ENCODE results near the gene SCUBE2. TPM values are rescaled to one million over a fixed set of nuclear protein-coding genes. Genes with fewer than 3 reads are reported as not detected.

Gene SCUBE2
- total RNA-seq, 1 donor from 2014 or later = 7.1 TPM

DNA sequence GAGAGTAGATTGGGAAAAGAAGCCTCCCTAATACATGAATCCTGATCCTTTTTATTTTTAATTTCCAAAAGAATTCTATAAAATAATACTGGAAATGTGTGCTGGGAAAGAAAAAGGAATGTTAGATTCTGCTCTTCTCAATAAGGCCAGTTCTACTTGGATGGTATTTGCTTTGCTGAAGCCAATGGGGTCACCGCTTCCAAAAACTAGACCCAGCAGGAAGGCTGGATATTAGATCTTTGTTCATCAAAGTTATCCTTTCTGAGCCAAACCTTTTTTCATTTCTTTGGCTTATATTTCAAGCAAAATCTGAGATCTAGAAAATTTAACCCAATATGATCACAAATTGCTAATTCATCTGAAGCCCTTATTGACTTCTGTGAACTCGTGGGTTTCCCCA lies 41.4 kb downstream of the SCUBE2 start:
- TF ChIP-seq, protein P1, sequence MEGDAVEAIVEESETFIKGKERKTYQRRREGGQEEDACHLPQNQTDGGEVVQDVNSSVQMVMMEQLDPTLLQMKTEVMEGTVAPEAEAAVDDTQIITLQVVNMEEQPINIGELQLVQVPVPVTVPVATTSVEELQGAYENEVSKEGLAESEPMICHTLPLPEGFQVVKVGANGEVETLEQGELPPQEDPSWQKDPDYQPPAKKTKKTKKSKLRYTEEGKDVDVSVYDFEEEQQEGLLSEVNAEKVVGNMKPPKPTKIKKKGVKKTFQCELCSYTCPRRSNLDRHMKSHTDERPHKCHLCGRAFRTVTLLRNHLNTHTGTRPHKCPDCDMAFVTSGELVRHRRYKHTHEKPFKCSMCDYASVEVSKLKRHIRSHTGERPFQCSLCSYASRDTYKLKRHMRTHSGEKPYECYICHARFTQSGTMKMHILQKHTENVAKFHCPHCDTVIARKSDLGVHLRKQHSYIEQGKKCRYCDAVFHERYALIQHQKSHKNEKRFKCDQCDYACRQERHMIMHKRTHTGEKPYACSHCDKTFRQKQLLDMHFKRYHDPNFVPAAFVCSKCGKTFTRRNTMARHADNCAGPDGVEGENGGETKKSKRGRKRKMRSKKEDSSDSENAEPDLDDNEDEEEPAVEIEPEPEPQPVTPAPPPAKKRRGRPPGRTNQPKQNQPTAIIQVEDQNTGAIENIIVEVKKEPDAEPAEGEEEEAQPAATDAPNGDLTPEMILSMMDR (IDR thresholded peaks at IDR 0.05) = no peak
- DNase-seq = no peak
- intact Hi-C loops (cut with DNase I) = no loop called here

DNA sequence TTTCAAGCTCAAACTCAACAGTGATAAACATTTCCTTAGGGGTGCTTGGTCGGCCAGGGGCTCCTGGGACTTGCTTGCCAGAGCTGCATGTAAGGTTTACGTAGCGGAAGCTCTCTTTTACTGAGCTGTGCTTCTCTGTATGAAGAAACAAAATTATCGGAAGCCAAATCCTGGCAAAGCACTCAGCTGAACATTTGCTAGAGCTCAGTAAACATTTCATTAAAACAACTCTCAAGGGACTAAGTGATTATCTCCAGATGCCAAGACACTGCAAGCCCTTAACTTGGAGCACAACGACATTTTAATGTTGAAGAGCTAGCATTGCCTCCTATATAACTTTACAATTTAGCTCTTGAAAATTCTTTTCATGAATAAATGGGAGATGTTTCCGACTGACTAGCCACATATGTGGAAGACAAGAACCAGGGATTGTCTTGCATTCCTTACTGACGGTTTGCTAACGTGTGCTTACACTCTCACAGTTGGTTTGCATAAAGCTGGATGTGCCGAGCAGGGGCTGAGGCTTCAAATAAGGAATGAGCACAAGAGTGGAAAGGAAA lies 43.4 kb downstream of the SCUBE2 start:
- peaks cover 21% of the 10 kb centered on the region for H3K4me1 ChIP-seq
- intact Hi-C loops (cut with DNase I) = no loop called here
- peak overlapping the region; percentile 32 for H3K27ac ChIP-seq
- H3K27me3 ChIP-seq (ENCODE audit: low read depth) = no peaks in the 10 kb centered on the region
- H3K4me3 ChIP-seq = no peak overlapping the region
- DNase-seq (no peak), ATAC-seq (peak; percentile 27 to 67)
- no peaks in the 10 kb centered on the region for H3K9me3 ChIP-seq
- no peaks in the 10 kb centered on the region for H3K36me3 ChIP-seq
- TF ChIP-seq, protein P1 (IDR thresholded peaks at IDR 0.05) = no peak

More for the DNA sequence above, 41.4 kb downstream of the SCUBE2 start:
- no peak for ATAC-seq
- Histone ChIP-seq H3K27ac (no peak overlapping the region), H3K9me3 (no peaks in the 10 kb centered on the region), H3K27me3 (ENCODE audit: low read depth) (no peaks in the 10 kb centered on the region), H3K36me3 (no peaks in the 10 kb centered on the region), H3K4me1 (peaks cover 21% of the 10 kb centered on the region), H3K4me3 (no peak overlapping the region)

DNA sequence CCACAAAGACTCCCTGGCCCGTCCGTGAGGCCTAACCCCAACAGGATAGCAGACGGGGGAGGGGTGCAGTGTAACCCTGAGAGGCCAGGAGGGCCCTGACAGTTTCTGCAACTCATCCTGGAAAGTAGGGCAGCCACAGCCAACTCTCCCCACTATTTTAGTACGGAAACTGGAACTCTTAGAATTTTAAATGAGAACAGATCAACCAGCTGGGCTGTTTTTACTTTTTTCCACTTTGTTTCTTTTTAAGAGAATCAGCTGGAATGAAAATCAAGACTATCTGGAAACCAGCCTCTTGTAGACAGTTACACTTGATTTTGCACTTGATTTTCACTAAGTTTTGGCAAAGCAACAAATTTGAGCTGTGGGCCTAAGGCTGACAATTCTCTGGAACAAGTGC lies 44.9 kb downstream of the SCUBE2 start:
- Histone ChIP-seq H3K27ac (no peak overlapping the region), H3K36me3 (no peaks in the 10 kb centered on the region), H3K4me3 (no peak overlapping the region), H3K27me3 (ENCODE audit: low read depth) (no peaks in the 10 kb centered on the region), H3K9me3 (no peaks in the 10 kb centered on the region), H3K4me1 (peaks cover 21% of the 10 kb centered on the region)
- DNase-seq (no peak), ATAC-seq (peak in 1 of 2 donors; percentile 33)
- TF ChIP-seq, protein P1 (IDR thresholded peaks at IDR 0.05) = no peak
- intact Hi-C loops (cut with DNase I) = no loop called here

DNA sequence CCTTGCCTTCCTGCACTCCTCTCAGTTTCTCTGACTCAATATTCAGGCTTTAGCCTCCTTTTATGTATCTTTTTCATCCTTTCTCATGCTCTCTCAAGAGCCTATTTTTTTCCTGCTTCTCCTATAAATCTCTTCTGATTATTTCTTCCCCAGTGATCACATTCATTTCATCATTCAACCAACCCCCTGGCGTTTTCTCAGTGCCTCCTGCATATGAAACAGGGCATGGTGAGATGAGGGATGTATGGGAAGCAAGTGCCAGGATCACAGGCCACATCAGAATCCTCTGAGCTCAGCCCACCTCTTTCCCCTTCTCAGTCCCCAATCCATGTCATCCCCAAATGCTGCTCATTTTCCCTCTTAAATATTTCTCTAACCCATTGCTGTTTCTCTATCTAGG lies 48.9 kb downstream of the SCUBE2 start:
- TF ChIP-seq, protein P1 (IDR thresholded peaks at IDR 0.05) = no peak
- no peaks in the 10 kb centered on the region for H3K36me3 ChIP-seq
- no peak overlapping the region for H3K27ac ChIP-seq
- peaks cover 16% of the 10 kb centered on the region for H3K4me1 ChIP-seq
- no peaks in the 10 kb centered on the region for H3K27me3 ChIP-seq (ENCODE audit: low read depth)
- intact Hi-C loops (cut with DNase I) = no loop called here
- no peaks in the 10 kb centered on the region for H3K9me3 ChIP-seq
- no peak for DNase-seq
- no peak for ATAC-seq
- H3K4me3 ChIP-seq = no peak overlapping the region

DNA sequence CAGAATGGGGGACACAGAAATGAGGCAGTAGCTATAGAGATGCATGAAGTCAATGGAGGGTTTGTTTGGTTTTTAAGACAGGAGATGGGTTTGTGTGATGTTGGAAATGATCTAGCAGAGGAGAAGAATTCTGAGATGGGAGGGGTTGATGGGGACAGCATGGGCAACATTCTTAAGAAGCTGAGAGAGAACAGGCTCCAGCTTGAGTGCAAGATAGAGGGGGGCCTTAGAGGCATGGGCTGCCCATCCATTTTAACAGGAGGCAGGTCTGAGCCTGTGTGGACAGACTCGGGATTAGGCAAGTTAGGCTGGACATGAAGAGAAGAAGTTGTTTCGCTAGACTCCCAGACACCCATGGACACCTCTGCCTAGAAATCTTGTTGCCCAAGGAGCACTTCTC lies 49.7 kb downstream of the SCUBE2 start:
- no peak overlapping the region for H3K4me3 ChIP-seq
- ATAC-seq (no peak), DNase-seq (no peak)
- H3K36me3 ChIP-seq = no peaks in the 10 kb centered on the region
- TF ChIP-seq, protein P1 (IDR thresholded peaks at IDR 0.05) = no peak
- H3K9me3 ChIP-seq = no peaks in the 10 kb centered on the region
- intact Hi-C loops (cut with DNase I) = no loop called here
- H3K27me3 ChIP-seq (ENCODE audit: low read depth) = no peaks in the 10 kb centered on the region
- H3K4me1 ChIP-seq = peaks cover 8% of the 10 kb centered on the region
- H3K27ac ChIP-seq = no peak overlapping the region

Measured in lower lobe of right lung (tissue), 2 donors.